Cardiac muscle cell (in vitro differentiated cells and primary cell): Measurements from ENCODE around the gene IRAK1. TPM values are rescaled to one million over a fixed set of nuclear protein-coding genes. Genes with fewer than 3 reads are reported as not detected.
A peak's percentile ranks its signal among the peaks of the same experiment; 100 is the strongest.

Source experiments
- DNase-seq, 2 donors: peaks; one replicate each; pipeline versions ENCODE4 v3.0.0 to v3.0.0-alpha.2; 2010 to 2017; ENCODE audit warnings: low read depth in 1 of 2, low spot score in 1 of 2
- H3K27ac ChIP-seq: fragments of 200-600 bp; sonication (generic); 2 replicates; pipeline ENCODE4 v1.5.1; 2016
- H3K27me3 ChIP-seq: fragments of 200-600 bp; sonication (generic); 2 replicates; pipeline ENCODE4 v1.6.0; 2016; ENCODE audit warnings: control low read depth
- H3K36me3 ChIP-seq: fragments of 200-600 bp; sonication (generic); 2 replicates; pipeline ENCODE4 v1.5.1; 2016; ENCODE audit warnings: control low read depth
- H3K4me1 ChIP-seq: fragments of 200-600 bp; sonication (generic); 2 replicates; pipeline ENCODE4 v1.8.1; 2017; ENCODE audit warnings: low read depth, mild to moderate bottlenecking, mixed run types
- H3K4me3 ChIP-seq: fragments of 200-600 bp; sonication (generic); 2 replicates; pipeline ENCODE4 v1.5.1; 2016; ENCODE audit warnings: mild to moderate bottlenecking
- H3K9me3 ChIP-seq: fragments of 200-600 bp; sonication (generic); 2 replicates; pipeline ENCODE4 v1.5.1; 2017; ENCODE audit warnings: low read depth, mild to moderate bottlenecking, control low read depth
- polyA plus RNA-seq: library from polyadenylated mRNA; unstranded; fragments of >200 nt; fragmentation: Nextera tagmentation; extraction: Ambion mirVana; gene quantifications from 2 replicates; pipeline ENCODE4 v1.2.1, GENCODE V29; 2016
- total RNA-seq: library from RNA; depleted of rRNA; stranded (reverse); fragments of >200 nt; gene quantifications from 2 replicates; pipeline ENCODE4 v1.2.3, GENCODE V29; 2016
- TF ChIP-seq, protein P1 (sequence below): IDR thresholded peaks from 2 replicates; pipeline ENCODE4 v1.5.1; 2012; ENCODE audit warnings: low read depth, mild to moderate bottlenecking, low read length

The IRAK1 gene
- total and polyA plus RNA-seq, 2 experiments from 2014 or later = 22.7 to 31.1 TPM

DNA sequence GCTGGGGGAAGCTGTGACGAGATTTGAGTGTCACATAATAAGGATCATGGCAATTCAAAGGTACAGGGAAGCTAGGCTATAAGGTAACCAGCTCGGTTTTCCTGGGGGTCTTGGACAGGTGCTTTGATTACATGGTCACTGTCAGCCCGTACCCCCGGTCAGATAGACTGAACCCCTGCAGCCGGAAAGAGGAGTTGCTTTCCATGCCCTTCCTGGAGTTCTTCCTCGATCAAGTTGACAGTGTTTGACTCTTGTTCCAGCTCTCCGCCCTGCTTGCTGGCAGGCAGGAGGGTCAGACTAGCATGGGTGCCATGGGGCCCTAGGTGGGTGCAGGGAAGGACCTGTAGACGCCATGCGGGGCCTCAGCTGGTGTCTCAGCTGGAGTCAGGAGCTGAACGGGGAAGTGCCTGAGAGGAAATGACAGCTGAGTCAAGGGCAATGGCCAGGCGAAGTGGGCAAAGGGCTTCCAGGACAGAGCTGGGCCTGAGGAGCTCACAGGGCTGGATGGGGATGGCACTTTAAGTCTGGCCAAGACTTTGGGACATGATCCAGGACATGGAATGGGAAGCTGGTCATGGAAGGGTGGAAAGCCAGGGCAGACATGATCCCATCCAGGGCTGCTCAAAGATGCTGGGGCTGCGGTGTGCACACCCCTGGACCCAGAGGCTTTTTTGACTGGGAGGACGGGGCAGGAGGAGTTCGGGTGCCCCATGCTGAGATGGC is 45.5 kb downstream of the IRAK1 start:
- Histone ChIP-seq H3K36me3 (peaks cover 2% of the 10 kb centered on the region), H3K4me1 (no peaks in the 10 kb centered on the region), H3K27me3 (no peaks in the 10 kb centered on the region), H3K4me3 (no peak overlapping the region), H3K27ac (peak overlapping the region; percentile 100), H3K9me3 (no peaks in the 10 kb centered on the region)
- DNase-seq = no peak
- TF ChIP-seq, protein P1, sequence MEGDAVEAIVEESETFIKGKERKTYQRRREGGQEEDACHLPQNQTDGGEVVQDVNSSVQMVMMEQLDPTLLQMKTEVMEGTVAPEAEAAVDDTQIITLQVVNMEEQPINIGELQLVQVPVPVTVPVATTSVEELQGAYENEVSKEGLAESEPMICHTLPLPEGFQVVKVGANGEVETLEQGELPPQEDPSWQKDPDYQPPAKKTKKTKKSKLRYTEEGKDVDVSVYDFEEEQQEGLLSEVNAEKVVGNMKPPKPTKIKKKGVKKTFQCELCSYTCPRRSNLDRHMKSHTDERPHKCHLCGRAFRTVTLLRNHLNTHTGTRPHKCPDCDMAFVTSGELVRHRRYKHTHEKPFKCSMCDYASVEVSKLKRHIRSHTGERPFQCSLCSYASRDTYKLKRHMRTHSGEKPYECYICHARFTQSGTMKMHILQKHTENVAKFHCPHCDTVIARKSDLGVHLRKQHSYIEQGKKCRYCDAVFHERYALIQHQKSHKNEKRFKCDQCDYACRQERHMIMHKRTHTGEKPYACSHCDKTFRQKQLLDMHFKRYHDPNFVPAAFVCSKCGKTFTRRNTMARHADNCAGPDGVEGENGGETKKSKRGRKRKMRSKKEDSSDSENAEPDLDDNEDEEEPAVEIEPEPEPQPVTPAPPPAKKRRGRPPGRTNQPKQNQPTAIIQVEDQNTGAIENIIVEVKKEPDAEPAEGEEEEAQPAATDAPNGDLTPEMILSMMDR = no peak

DNA sequence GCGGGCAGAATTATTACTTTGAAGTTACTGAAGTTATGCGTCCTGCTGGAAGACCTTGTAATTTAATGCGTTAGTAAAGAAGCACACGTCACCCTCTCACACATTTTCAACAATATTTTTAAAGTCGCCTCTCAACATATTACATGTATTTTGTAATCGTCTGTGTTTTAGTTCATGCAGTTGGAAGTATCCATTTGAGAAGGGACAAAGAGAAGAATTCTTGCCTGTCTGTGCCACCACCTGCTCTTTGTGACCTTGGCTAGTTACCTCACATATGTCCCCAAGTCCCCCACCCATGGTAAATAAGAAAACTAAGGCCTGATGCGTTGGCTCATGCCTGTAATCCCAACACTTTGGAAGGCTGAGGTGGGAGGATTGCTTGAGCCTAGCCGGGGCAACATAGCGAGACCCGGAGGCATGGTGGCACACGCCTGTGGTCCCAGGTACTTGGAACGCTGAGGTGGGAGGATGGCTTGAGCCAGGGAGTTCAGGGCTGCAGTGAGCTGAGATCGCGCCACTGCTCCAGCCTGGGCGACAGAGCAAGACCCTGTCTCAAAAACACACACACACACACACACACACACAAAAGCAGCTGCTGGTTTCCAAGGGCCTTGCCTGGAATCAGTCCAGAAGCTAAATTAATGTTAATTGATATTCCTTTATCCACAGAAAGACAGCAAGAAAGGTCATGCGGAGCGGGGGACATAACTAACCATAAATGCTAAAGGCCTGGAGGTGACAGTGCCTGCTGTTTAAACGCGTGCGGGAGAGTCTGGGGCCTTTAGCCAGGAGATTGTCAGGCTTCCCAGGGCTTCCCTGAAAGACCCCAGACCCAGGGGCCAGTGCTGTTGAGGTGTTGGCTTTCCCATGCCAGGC is 46.3 kb downstream of the IRAK1 start:
- peaks cover 2% of the 10 kb centered on the region for H3K36me3 ChIP-seq
- no peaks in the 10 kb centered on the region for H3K27me3 ChIP-seq
- no peak for DNase-seq
- H3K27ac ChIP-seq = peak overlapping the region; percentile 100
- H3K4me3 ChIP-seq = peak overlapping the region; percentile 77
- TF ChIP-seq, protein P1 = no peak
- H3K4me1 ChIP-seq = no peaks in the 10 kb centered on the region
- H3K9me3 ChIP-seq = no peaks in the 10 kb centered on the region

DNA sequence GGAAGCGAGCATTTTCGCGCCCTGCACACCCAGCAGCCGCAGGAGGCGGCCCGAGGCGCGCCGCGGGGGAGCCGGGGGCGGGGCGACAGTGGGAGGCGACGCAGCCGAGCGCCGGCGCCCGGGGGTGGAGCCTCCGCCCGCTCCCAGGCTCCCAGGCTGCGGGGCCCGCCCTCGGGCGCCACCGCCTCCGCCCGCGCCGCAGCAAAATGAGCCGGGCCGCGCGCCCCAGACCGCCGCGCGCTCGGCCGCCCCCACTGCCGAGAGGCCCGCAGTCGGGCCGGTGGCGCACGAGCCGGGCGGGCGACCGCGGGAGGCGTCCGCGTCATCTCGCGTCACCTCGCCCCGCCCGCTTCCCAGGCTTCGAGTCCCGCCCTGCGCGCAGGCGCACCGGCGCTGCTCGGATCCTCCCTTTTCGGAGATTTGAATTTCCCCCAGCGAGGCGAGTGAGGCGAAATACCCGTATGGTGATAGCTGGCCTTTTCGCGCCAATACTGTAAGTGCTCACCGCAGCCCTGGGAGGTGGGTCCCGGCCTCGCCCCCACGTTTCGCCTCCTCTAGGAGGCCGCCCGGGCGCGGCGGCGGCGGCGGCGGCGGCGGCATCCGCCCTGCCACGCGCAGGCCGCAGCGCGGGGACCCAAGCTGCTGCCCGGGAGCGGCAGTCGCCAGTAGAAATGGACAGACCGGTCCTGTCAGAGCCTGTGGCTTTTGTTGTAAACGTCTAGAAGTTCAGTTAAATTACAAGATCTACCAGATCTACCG is 47.2 kb downstream of the IRAK1 start, which contains the start of gene TMEM187:
Gene TMEM187 (plus strand): TSS at position 387 of the 759 bp plus-strand sequence. CDS start 9,309 bp downstream, outside the sequence.
- Histone ChIP-seq H3K9me3 (no peaks in the 10 kb centered on the region), H3K36me3 (peaks cover 2% of the 10 kb centered on the region), H3K4me3 (peak within 1 kb of the TSS; percentile 77), H3K27me3 (no peaks in the 10 kb centered on the region), H3K27ac (peak within 1 kb of the TSS; percentile 100), H3K4me1 (no peaks in the 10 kb centered on the region)
- TF ChIP-seq, protein P1 = no peak
- DNase-seq = peak; percentile 85 to 86

DNA sequence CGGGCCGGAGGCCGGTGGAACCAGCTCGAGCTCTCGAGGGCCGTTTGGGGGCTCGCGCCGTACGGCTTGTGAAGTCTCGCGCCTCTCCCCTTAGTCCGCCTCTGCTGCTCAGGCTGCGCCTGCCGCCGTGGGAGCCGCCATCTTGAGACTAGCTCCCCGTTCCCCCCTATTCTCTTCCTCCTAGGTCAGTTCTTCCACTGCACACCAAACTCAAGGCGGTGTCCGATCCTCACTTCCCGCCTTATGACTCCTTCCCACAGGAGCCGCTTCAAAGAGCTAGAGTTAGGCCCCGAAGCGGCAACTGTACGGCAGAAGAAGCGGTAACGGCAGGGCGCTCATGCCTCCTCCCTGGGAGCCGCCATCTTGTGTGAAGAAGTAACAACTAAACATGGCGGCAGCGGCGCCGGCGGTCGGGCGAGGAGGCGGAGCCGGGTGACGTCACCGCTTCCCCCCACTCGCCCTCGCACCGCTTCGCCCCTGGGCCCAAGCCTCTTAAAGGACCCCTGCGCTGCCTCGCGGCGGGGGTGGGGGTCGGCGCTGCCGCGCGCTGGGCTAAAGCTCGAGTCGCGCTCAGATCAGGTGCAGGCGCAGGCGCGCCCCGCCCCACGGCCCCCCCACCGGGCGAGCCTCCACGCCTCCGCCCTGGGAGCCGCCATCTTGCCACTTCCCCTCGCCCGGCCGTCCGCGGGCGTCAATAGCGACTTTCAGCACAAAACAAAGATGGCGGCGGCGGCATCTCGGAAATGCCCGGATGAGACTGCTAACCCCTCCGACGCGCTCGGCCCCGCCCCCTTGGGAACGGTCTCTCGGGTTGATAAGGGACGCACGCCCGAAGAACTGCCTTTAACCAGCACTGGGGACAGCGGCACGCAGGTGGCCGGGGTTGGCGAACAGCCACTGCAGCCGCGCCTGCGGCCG is 48.0 kb downstream of the IRAK1 start, which contains the start of gene HCFC1:
Gene HCFC1 (minus strand): TSS at position 369 of the 918 bp plus-strand sequence. CDS start 978 bp downstream, outside the sequence.
- Histone ChIP-seq H3K9me3 (no peaks in the 10 kb centered on the region), H3K4me3 (peak within 1 kb of the TSS; percentile 77), H3K27ac (peak within 1 kb of the TSS; percentile 100), H3K36me3 (peaks cover 2% of the 10 kb centered on the region), H3K4me1 (no peaks in the 10 kb centered on the region), H3K27me3 (no peaks in the 10 kb centered on the region)
- DNase-seq = peak; percentile 89 to 92
- TF ChIP-seq, protein P1 = no peak
